HT-29 (cell line): ENCODE measurements around the gene MMP27. TPM values are rescaled to one million over a fixed set of nuclear protein-coding genes. Genes with fewer than 3 reads are reported as not detected.
A peak's percentile ranks its signal among the peaks of the same experiment; 100 is the strongest.
"Not testable (repeated sequence)": the region's sequence is repeated elsewhere in the genome, so short reads cannot be mapped to it uniquely, and the experiment has no call there.

Experiments used
- DNase-seq: peaks from one replicate; pipeline ENCODE4 v3.0.0-alpha.2; 2015; ENCODE audit warnings: low spot score
- total RNA-seq: library from RNA; depleted of rRNA; stranded (reverse); fragments of >200 nt; shearing (Covaris generic); gene quantifications from 2 replicates; pipeline ENCODE4 v1.2.3, GENCODE V29; 2014; rRNA removed

MMP27 gene, protein sequence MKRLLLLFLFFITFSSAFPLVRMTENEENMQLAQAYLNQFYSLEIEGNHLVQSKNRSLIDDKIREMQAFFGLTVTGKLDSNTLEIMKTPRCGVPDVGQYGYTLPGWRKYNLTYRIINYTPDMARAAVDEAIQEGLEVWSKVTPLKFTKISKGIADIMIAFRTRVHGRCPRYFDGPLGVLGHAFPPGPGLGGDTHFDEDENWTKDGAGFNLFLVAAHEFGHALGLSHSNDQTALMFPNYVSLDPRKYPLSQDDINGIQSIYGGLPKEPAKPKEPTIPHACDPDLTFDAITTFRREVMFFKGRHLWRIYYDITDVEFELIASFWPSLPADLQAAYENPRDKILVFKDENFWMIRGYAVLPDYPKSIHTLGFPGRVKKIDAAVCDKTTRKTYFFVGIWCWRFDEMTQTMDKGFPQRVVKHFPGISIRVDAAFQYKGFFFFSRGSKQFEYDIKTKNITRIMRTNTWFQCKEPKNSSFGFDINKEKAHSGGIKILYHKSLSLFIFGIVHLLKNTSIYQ
- not detected in 2 replicates for total RNA-seq

- DNase-seq: no peak
Observed at GRCh38 chr11:102705626-102706025, at the start of gene MMP27. MMP27 (minus strand) TSS chr11:102705769; CDS start chr11:102705714, 55 bp downstream.

DNA sequence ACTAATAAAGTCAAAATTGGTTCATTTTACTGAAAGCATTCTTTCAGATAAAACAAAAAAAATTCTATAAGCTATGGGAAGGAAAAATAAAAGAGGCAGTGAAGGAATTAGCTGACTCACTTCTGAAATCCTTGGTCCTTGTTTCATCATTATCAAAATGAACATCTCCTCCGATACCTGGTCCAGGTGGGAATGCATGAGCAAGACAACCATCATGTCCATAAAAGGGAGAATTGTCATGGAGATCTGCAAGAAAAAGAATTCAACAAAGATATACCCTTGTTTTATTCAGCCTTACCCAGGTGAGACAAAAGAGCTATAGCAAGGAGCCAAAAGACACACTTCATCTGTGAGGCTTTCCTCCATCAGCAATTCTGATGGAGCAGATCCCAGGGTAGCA lies 47.7 kb upstream of the MMP27 start:
- no peak for DNase-seq

GRCh38 chr11:102751673-102752072 lies 46.1 kb upstream of the MMP27 start:
- DNase-seq: no peak

DNA sequence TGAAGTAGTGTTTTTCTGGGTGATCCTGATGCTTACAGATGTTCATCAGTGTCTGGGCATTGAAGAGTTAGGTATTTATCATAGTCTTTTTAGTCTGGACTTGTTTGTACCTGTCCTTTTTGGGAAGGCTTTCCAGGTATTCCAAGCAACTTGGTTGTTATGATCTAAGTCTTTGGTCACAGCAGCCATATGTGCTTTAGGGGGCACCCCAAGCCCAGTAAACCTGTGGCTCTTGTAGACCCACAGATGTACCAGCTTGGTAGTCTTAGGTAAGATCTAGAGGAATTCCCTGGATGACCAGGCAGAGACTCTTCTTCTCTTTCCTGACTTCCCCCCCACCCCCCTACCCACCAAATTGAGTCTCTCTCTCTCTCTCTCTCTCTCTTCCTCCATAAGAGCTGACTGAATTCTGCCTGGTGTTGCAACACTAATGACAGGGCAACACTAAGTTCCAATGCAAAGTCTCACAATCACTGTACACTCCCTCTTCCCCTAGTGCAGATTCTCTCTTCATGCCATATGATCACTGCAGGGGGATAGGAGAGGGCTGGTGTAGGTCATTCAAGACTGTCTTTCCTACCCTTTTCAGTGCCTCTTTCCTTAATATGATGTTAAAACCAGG lies 43.6 kb upstream of the MMP27 start:
- no peak for DNase-seq

- DNase-seq: peak; percentile 11
Observed at GRCh38 chr11:102746746-102747578, 41.4 kb upstream of the MMP27 start.

GRCh38 chr11:102734650-102735049 lies 29.1 kb upstream of the MMP27 start:
- DNase-seq: no peak

- peak; percentile 91 for DNase-seq
Observed at GRCh38 chr11:102733232-102733875, 27.8 kb upstream of the MMP27 start.

DNA sequence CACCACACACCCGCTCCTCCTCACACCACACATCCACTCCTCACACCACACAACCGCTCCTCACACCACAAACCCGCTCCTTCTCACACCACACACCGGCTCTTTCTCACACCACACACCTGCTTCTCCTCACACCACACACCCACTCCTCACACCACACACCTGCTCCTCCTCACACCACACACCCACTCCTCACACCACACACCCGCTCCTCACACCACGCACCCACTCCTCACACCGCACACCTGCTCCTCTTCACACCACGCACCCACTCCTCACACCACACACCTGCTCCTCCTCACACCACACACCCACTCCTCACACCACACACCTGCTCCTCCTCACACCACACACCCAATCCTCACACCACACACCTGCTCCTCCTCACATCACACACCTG lies 25.4 kb upstream of the MMP27 start:
- not testable (repeated sequence) for DNase-seq

GRCh38 chr11:102729849-102730815 lies 24.6 kb upstream of the MMP27 start:
- no peak for DNase-seq

- DNase-seq: no peak
Observed at GRCh38 chr11:102727890-102728289, 22.3 kb upstream of the MMP27 start.

- no peak for DNase-seq
Observed at GRCh38 chr11:102724904-102725500, 19.4 kb upstream of the MMP27 start, which contains the start of gene MMP8. MMP8 (minus strand) TSS chr11:102724954; CDS start chr11:102724855, 99 bp downstream.

- no peak for DNase-seq
Observed at GRCh38 chr11:102722821-102723220, 17.3 kb upstream of the MMP27 start.

DNA sequence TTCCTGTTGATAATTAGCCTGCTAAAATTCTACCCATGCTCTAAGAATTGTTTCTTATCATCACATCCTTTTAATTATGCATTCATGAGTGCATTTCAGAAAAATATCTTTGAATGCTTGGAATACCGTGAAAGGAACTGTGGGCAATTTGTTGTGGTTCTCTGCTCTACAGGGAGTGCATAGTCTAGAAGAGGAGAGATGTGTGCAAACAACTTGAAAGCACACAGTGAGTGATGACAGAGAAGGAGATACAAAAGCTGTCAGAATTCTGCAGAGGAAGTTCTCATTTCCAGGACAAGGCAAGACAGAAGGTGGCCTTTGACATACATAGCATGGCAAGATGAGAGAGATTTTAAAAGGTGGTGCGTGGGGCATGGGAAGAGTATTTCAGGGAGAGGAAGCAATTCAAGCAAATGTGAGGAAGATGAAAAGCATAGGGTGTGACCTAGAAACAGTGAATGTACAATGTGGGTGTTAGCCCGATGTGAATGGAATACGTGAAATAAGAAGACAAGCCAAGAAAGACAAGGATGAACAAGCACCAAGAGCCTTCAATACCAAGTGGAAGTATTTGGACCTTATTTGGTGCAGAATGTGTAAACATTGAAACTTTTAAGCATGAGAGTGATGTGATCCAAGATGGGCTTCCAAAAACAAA lies 14.2 kb upstream of the MMP27 start:
- DNase-seq: no peak

- DNase-seq: no peak
Observed at GRCh38 chr11:102717280-102717679, 11.7 kb upstream of the MMP27 start.

DNA sequence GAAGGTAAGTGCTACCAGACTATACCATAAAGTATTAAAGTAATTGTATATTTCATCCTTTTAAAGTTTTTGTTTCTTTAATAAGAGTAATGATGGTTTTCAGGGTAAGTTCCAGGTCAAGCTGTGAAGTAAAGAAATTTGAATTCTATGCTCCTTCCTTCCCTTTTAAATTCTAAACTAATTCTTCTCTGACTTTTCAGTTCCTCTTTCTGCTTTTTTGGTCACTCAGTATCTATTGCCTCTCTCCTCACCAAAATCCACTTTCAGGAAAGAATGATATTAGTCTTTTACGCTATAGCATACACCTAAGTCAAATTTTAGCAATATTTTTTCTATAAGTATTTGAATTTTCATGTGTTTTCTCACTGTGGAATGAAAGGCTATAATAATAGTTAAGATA lies 11.0 kb upstream of the MMP27 start:
- DNase-seq: no peak

- DNase-seq: no peak
Observed at GRCh38 chr11:102712137-102712536, 6.6 kb upstream of the MMP27 start.

GRCh38 chr11:102709201-102709945 lies 3.8 kb upstream of the MMP27 start:
- no peak for DNase-seq

GRCh38 chr11:102708654-102709053 lies 3.1 kb upstream of the MMP27 start:
- no peak for DNase-seq
